CD4-positive, alpha-beta T cell (primary cell): Measurements from ENCODE around the gene NDNF. TPM values are rescaled to one million over a fixed set of nuclear protein-coding genes. Genes with fewer than 3 reads are reported as not detected.

Experiments used
- ATAC-seq: fragments of 200-7000 bp; cut with Tn5 transposase; one replicate; pipeline ENCODE4 v1.10.0; 2022; ENCODE audit warnings: mild to moderate bottlenecking; ENCODE audit not compliant: poor library complexity
- CTCF ChIA-PET: fragments of 350-600 bp; sonication (Branson Sonifier 250); formaldehyde crosslinking; loops from one replicate; lab custom pipeline; 2021; ENCODE audit warnings: antibody characterized with exemption, inconsistent platforms; lab: Charles Lee
- POLR2A ChIA-PET: fragments of 350-600 bp; sonication (Branson Sonifier 250); formaldehyde crosslinking; loops from one replicate; lab custom pipeline; 2021; ENCODE audit warnings: antibody characterized with exemption, inconsistent platforms; lab: Charles Lee
- DNase-seq, 14 experiments: peaks; one replicate each; pipeline ENCODE4 v3.0.0-alpha.2; 2013 to 2020; ENCODE audit warnings: mixed read lengths in 2 of 14
- H3K27ac ChIP-seq, 2 donors: one replicate each; pipeline versions ENCODE4 v1.5.1 to v1.7.0; 2013; ENCODE audit warnings: low read length in 2 of 2, low read depth in 1 of 2, mild to moderate bottlenecking in 1 of 2
- H3K27me3 ChIP-seq, 2 experiments: 1 replicate in 1 of 2; 2 replicates in 1 of 2; pipeline versions ENCODE4 v1.6.1 to v1.7.0; 2013; ENCODE audit warnings: low read length in 2 of 2, control low read depth in 1 of 2, mild to moderate bottlenecking in 1 of 2, moderate library complexity in 1 of 2; ENCODE audit not compliant: insufficient read depth in 2 of 2, control insufficient read depth in 1 of 2
- H3K36me3 ChIP-seq: one replicate; pipeline ENCODE4 v1.6.1; 2013; ENCODE audit warnings: low read length, control low read depth; ENCODE audit not compliant: insufficient read depth
- H3K4me1 ChIP-seq: one replicate; pipeline ENCODE4 v1.6.1; 2013; ENCODE audit warnings: low read length, control low read depth; ENCODE audit not compliant: insufficient read depth
- H3K4me3 ChIP-seq: one replicate; pipeline ENCODE4 v1.5.1; 2013; ENCODE audit warnings: mild to moderate bottlenecking, low read length, moderate library complexity
- H3K9me3 ChIP-seq, 2 experiments: 1 replicate in 1 of 2; 2 replicates in 1 of 2; pipeline versions ENCODE4 v1.6.1 to v1.7.0; 2013; ENCODE audit warnings: low read length in 2 of 2, mild to moderate bottlenecking in 2 of 2, control low read depth in 1 of 2, moderate library complexity in 1 of 2; ENCODE audit not compliant: control insufficient read depth in 1 of 2, insufficient read depth in 1 of 2
- H3K27ac Mint-ChIP-seq: one replicate; pipeline ENCODE4 v1.8.0; 2020; ENCODE audit warnings: mixed read lengths
- H3K27me3 Mint-ChIP-seq: one replicate; pipeline ENCODE4 v1.8.0; 2021; ENCODE audit warnings: mixed read lengths
- H3K36me3 Mint-ChIP-seq: one replicate; pipeline ENCODE4 v1.8.0; 2021; ENCODE audit warnings: low read depth, mixed read lengths
- H3K4me1 Mint-ChIP-seq: one replicate; pipeline ENCODE4 v1.8.0; 2021; ENCODE audit warnings: low read depth, mixed read lengths
- H3K4me3 Mint-ChIP-seq: one replicate; pipeline ENCODE4 v1.8.0; 2020; ENCODE audit warnings: mild to moderate bottlenecking, mixed read lengths
- H3K9me3 Mint-ChIP-seq: one replicate; pipeline ENCODE4 v1.8.0; 2020; ENCODE audit warnings: mixed read lengths
- CTCF ChIP-seq: fragments of 200-600 bp; IDR thresholded peaks from one replicate; pipeline ENCODE4 v1.8.0; 2022; ENCODE audit warnings: antibody characterized with exemption, mild to moderate bottlenecking
- intact Hi-C, 2 experiments: fragments of 100-400 bp; cut with DNase I in 1 of 2; cut with micrococcal nuclease in 1 of 2; formaldehyde crosslinking; loops; one replicate each; pipeline versions ENCODE4 v1.15.1 to v1.9.0; 2023 to 2025; cut with DNase I, micrococcal nuclease
- total RNA-seq, 174 experiments: library from RNA in 2 of 174; stranded (reverse) in 2 of 174; gene quantifications; one replicate each; pipeline ENCODE4 v1.2.3 and lab custom pipeline; 2021 to 2026

NDNF gene
- total RNA-seq, 2 experiments from 2014 or later: 0.25 TPM; not detected in 1

GRCh38 chr4:121007660-121008059, 64.7 kb downstream of the NDNF start:
- H3K27me3 ChIP-seq: no peaks in the 10 kb centered on the region
- ATAC-seq: no peak
- intact Hi-C loops: loop anchor here in 1 of 2 experiments (5.0 kb wide), 1 partner anchor 45 kb away; no protein-coding TSS in a partner anchor
- peaks cover 7% of the 10 kb centered on the region for H3K4me1 ChIP-seq
- Mint-ChIP-seq H3K27me3 (no peaks in the 10 kb centered on the region), H3K36me3 (no peaks in the 10 kb centered on the region), H3K4me3 (no peak overlapping the region), H3K4me1 (peaks cover 57% of the 10 kb centered on the region), H3K27ac (peak overlapping the region; percentile 84), H3K9me3 (no peaks in the 10 kb centered on the region)
- H3K27ac ChIP-seq: no peak overlapping the region
- no peak for DNase-seq
- CTCF ChIA-PET: no interaction called here
- TF ChIP-seq CTCF: no peak
- H3K36me3 ChIP-seq: no peaks in the 10 kb centered on the region
- POLR2A ChIA-PET: no interaction called here
- no peak overlapping the region for H3K4me3 ChIP-seq
- peaks cover 0 to 4% of the 10 kb centered on the region in 2 experiments for H3K9me3 ChIP-seq

GRCh38 chr4:121003863-121004262, 68.5 kb downstream of the NDNF start:
- no peaks in the 10 kb centered on the region for H3K4me1 ChIP-seq
- no peak overlapping the region for H3K4me3 ChIP-seq
- no peaks in the 10 kb centered on the region for H3K36me3 ChIP-seq
- no peak for DNase-seq
- no peak overlapping the region for H3K4me3 Mint-ChIP-seq
- H3K9me3 Mint-ChIP-seq: peaks cover 2% of the 10 kb centered on the region
- no peak for ATAC-seq
- no peak for TF ChIP-seq CTCF
- no peak overlapping the region for H3K27ac ChIP-seq
- no peaks in the 10 kb centered on the region for H3K27me3 Mint-ChIP-seq
- no peak overlapping the region for H3K27ac Mint-ChIP-seq
- no peaks in the 10 kb centered on the region for H3K36me3 Mint-ChIP-seq
- no peaks in the 10 kb centered on the region for H3K27me3 ChIP-seq
- intact Hi-C loops: no loop called here
- peaks cover 29% of the 10 kb centered on the region for H3K4me1 Mint-ChIP-seq
- peaks cover 0 to 8% of the 10 kb centered on the region in 2 experiments for H3K9me3 ChIP-seq
- ChIA-PET POLR2A (no interaction called here), CTCF (interaction anchor here (1.2 kb wide), 1 partner anchor 12 kb away, joined by 3 read pairs; no protein-coding TSS in a partner anchor)

GRCh38 chr4:120995266-120996010, 76.9 kb downstream of the NDNF start:
- ATAC-seq (no peak), DNase-seq (no peak)
- no peak overlapping the region for H3K4me3 Mint-ChIP-seq
- no peaks in the 10 kb centered on the region for H3K36me3 Mint-ChIP-seq
- no peak overlapping the region for H3K27ac Mint-ChIP-seq
- no peaks in the 10 kb centered on the region for H3K27me3 Mint-ChIP-seq
- H3K4me1 ChIP-seq: no peaks in the 10 kb centered on the region
- ChIA-PET CTCF (no interaction called here), POLR2A (no interaction called here)
- intact Hi-C loops: no loop called here
- H3K9me3 Mint-ChIP-seq: no peaks in the 10 kb centered on the region
- no peak overlapping the region for H3K27ac ChIP-seq
- no peaks in the 10 kb centered on the region for H3K27me3 ChIP-seq
- H3K9me3 ChIP-seq: no peaks in the 10 kb centered on the region
- no peak overlapping the region for H3K4me3 ChIP-seq
- TF ChIP-seq CTCF: no peak
- no peaks in the 10 kb centered on the region for H3K36me3 ChIP-seq
- peaks cover 18% of the 10 kb centered on the region for H3K4me1 Mint-ChIP-seq
